Activated T-cell treated with anti-CD3 and anti-CD28 coated beads, Interleukin-2, amount 50 U/mL, for 4 hours (primary cell): ENCODE results near the gene DNAJB14. TPM values are rescaled to one million over a fixed set of nuclear protein-coding genes. Genes with fewer than 3 reads are reported as not detected.

Source experiments
- ATAC-seq, 2 donors: fragments of 200-7000 bp; cut with Tn5 transposase; one replicate each; pipeline ENCODE4 v1.10.0; 2021
- DNase-seq: peaks from one replicate; pipeline ENCODE4 v3.0.0-alpha.2; 2020
- H3K27me3 Mint-ChIP-seq: one replicate; pipeline ENCODE4 v1.8.0; 2021; ENCODE audit warnings: low read depth, mixed read lengths
- H3K36me3 Mint-ChIP-seq: one replicate; pipeline ENCODE4 v1.8.0; 2022; ENCODE audit warnings: mixed read lengths; ENCODE audit not compliant: insufficient read depth
- H3K4me1 Mint-ChIP-seq: one replicate; pipeline ENCODE4 v1.8.0; 2021; ENCODE audit warnings: low read depth, mixed read lengths
- H3K4me3 Mint-ChIP-seq: one replicate; pipeline ENCODE4 v1.8.0; 2021; ENCODE audit warnings: mild to moderate bottlenecking, moderate library complexity, mixed read lengths
- H3K9me3 Mint-ChIP-seq: one replicate; pipeline ENCODE4 v1.8.0; 2021; ENCODE audit warnings: mixed read lengths
- total RNA-seq, 3 donors: library from RNA; stranded (reverse); gene quantifications; one replicate each; pipeline ENCODE4 v1.2.1, GENCODE V29; 2021

The DNAJB14 gene
- total RNA-seq, 3 donors from 2014 or later = 38.8 to 42.4 (median 40.5) TPM

- DNase-seq = no peak
- H3K9me3 Mint-ChIP-seq = peaks cover 11% of the 10 kb centered on the region
- no peak overlapping the region for H3K4me3 Mint-ChIP-seq
- ATAC-seq = no peak
- H3K36me3 Mint-ChIP-seq = peaks cover 39% of the 10 kb centered on the region
- peaks cover 13% of the 10 kb centered on the region for H3K4me1 Mint-ChIP-seq
- no peaks in the 10 kb centered on the region for H3K27me3 Mint-ChIP-seq
Measured at GRCh38 chr4:99915449-99915848, 31.0 kb downstream of the DNAJB14 start.

- Mint-ChIP-seq H3K4me1 (peaks cover 34% of the 10 kb centered on the region), H3K36me3 (peaks cover 15% of the 10 kb centered on the region), H3K4me3 (peak overlapping the region; percentile 76), H3K9me3 (no peaks in the 10 kb centered on the region), H3K27me3 (no peaks in the 10 kb centered on the region)
- DNase-seq = no peak
- no peak for ATAC-seq
Measured at GRCh38 chr4:99894998-99895397, 51.4 kb downstream of the DNAJB14 start.

GRCh38 chr4:99894161-99894997 lies 52.0 kb downstream of the DNAJB14 start, which contains the start of gene LAMTOR3:
TSS of gene LAMTOR3 (minus strand) at chr4:99894427. CDS start at chr4:99893963, 464 bp downstream.
- no peaks in the 10 kb centered on the region for H3K27me3 Mint-ChIP-seq
- H3K36me3 Mint-ChIP-seq = peaks cover 17% of the 10 kb centered on the region
- H3K9me3 Mint-ChIP-seq = no peaks in the 10 kb centered on the region
- peaks cover 36% of the 10 kb centered on the region for H3K4me1 Mint-ChIP-seq
- H3K4me3 Mint-ChIP-seq = peak within 1 kb of the TSS; percentile 97
- DNase-seq (peak; percentile 83), ATAC-seq (peak; percentile 100)

- no peak for ATAC-seq
- H3K4me1 Mint-ChIP-seq = peaks cover 38% of the 10 kb centered on the region
- H3K9me3 Mint-ChIP-seq = no peaks in the 10 kb centered on the region
- H3K4me3 Mint-ChIP-seq = peak overlapping the region; percentile 97
- H3K36me3 Mint-ChIP-seq = peaks cover 20% of the 10 kb centered on the region
- no peaks in the 10 kb centered on the region for H3K27me3 Mint-ChIP-seq
- no peak for DNase-seq
Measured at GRCh38 chr4:99893839-99894160, 52.6 kb downstream of the DNAJB14 start.

GRCh38 chr4:99893029-99893428 lies 53.4 kb downstream of the DNAJB14 start:
- ATAC-seq = no peak
- DNase-seq = no peak
- Mint-ChIP-seq H3K9me3 (no peaks in the 10 kb centered on the region), H3K4me3 (peak overlapping the region; percentile 97), H3K36me3 (peaks cover 22% of the 10 kb centered on the region), H3K4me1 (peaks cover 40% of the 10 kb centered on the region), H3K27me3 (no peaks in the 10 kb centered on the region)

- Mint-ChIP-seq H3K36me3 (peaks cover 22% of the 10 kb centered on the region), H3K27me3 (no peaks in the 10 kb centered on the region), H3K4me3 (no peak overlapping the region), H3K9me3 (no peaks in the 10 kb centered on the region), H3K4me1 (peaks cover 42% of the 10 kb centered on the region)
- no peak for ATAC-seq
- no peak for DNase-seq
Measured at GRCh38 chr4:99891351-99891750, 55.1 kb downstream of the DNAJB14 start.

GRCh38 chr4:99887837-99888236 lies 58.6 kb downstream of the DNAJB14 start:
- no peak for DNase-seq

GRCh38 chr4:99886146-99886545 lies 60.3 kb downstream of the DNAJB14 start:
- H3K36me3 Mint-ChIP-seq = peaks cover 16% of the 10 kb centered on the region
- no peaks in the 10 kb centered on the region for H3K9me3 Mint-ChIP-seq

More at GRCh38 chr4:99887837-99888236, 58.6 kb downstream of the DNAJB14 start:
- Mint-ChIP-seq H3K27me3 (no peaks in the 10 kb centered on the region), H3K4me1 (peaks cover 24% of the 10 kb centered on the region), H3K4me3 (no peak overlapping the region), H3K36me3 (peaks cover 18% of the 10 kb centered on the region), H3K9me3 (no peaks in the 10 kb centered on the region)
- ATAC-seq = no peak

GRCh38 chr4:99885687-99886086 lies 60.7 kb downstream of the DNAJB14 start:
- ATAC-seq = no peak
- peaks cover 10% of the 10 kb centered on the region for H3K4me1 Mint-ChIP-seq
- H3K27me3 Mint-ChIP-seq = no peaks in the 10 kb centered on the region
- no peaks in the 10 kb centered on the region for H3K9me3 Mint-ChIP-seq
- no peak for DNase-seq
- H3K36me3 Mint-ChIP-seq = peaks cover 12% of the 10 kb centered on the region
- H3K4me3 Mint-ChIP-seq = no peak overlapping the region

More at GRCh38 chr4:99886146-99886545, 60.3 kb downstream of the DNAJB14 start:
- ATAC-seq (no peak), DNase-seq (no peak)
- no peak overlapping the region for H3K4me3 Mint-ChIP-seq
- no peaks in the 10 kb centered on the region for H3K27me3 Mint-ChIP-seq
- H3K4me1 Mint-ChIP-seq = peaks cover 14% of the 10 kb centered on the region

GRCh38 chr4:99885063-99885664 lies 61.3 kb downstream of the DNAJB14 start:
- peaks cover 8% of the 10 kb centered on the region for H3K4me1 Mint-ChIP-seq
- no peak for DNase-seq
- H3K36me3 Mint-ChIP-seq = peaks cover 12% of the 10 kb centered on the region
- H3K4me3 Mint-ChIP-seq = no peak overlapping the region
- H3K27me3 Mint-ChIP-seq = no peaks in the 10 kb centered on the region
- ATAC-seq = no peak
- H3K9me3 Mint-ChIP-seq = no peaks in the 10 kb centered on the region

GRCh38 chr4:99879458-99879857 lies 67.0 kb downstream of the DNAJB14 start:
- ATAC-seq (no peak), DNase-seq (no peak)
- Mint-ChIP-seq H3K9me3 (no peaks in the 10 kb centered on the region), H3K27me3 (no peaks in the 10 kb centered on the region), H3K36me3 (peaks cover 17% of the 10 kb centered on the region), H3K4me3 (no peak overlapping the region), H3K4me1 (no peaks in the 10 kb centered on the region)

GRCh38 chr4:99878604-99879003 lies 67.8 kb downstream of the DNAJB14 start:
- Mint-ChIP-seq H3K36me3 (peaks cover 19% of the 10 kb centered on the region), H3K27me3 (no peaks in the 10 kb centered on the region), H3K9me3 (no peaks in the 10 kb centered on the region), H3K4me1 (no peaks in the 10 kb centered on the region), H3K4me3 (no peak overlapping the region)
- DNase-seq (no peak), ATAC-seq (no peak)

GRCh38 chr4:99876946-99877345 lies 69.5 kb downstream of the DNAJB14 start:
- H3K4me3 Mint-ChIP-seq = no peak overlapping the region
- no peaks in the 10 kb centered on the region for H3K27me3 Mint-ChIP-seq
- DNase-seq (no peak), ATAC-seq (no peak)
- no peaks in the 10 kb centered on the region for H3K4me1 Mint-ChIP-seq
- no peaks in the 10 kb centered on the region for H3K9me3 Mint-ChIP-seq
- H3K36me3 Mint-ChIP-seq = peaks cover 18% of the 10 kb centered on the region

- ATAC-seq (no peak), DNase-seq (no peak)
- Mint-ChIP-seq H3K9me3 (no peaks in the 10 kb centered on the region), H3K27me3 (no peaks in the 10 kb centered on the region), H3K4me1 (no peaks in the 10 kb centered on the region), H3K4me3 (no peak overlapping the region), H3K36me3 (peaks cover 21% of the 10 kb centered on the region)
Measured at GRCh38 chr4:99875071-99875470, 71.3 kb downstream of the DNAJB14 start.

GRCh38 chr4:99872570-99872969 lies 73.8 kb downstream of the DNAJB14 start:
- DNase-seq (no peak), ATAC-seq (no peak)
- Mint-ChIP-seq H3K36me3 (peaks cover 22% of the 10 kb centered on the region), H3K9me3 (no peaks in the 10 kb centered on the region), H3K4me1 (peaks cover 2% of the 10 kb centered on the region), H3K4me3 (no peak overlapping the region), H3K27me3 (no peaks in the 10 kb centered on the region)
